HUDEP-2 (cell line): Measurements from ENCODE around the gene SASH3.

Experiments
- DNase-seq, 76 experiments: peaks; one replicate each; lab custom pipeline; 2025; ENCODE audit not compliant: unreplicated experiment in 76 of 76; lab: John Stamatoyannopoulos, UW

SASH3 gene

GRCh38 chrX:129781680-129782495 lies 2.1 kb downstream of the SASH3 start:
- DNase-seq, result no peak

GRCh38 chrX:129782706-129783105 lies 3.0 kb downstream of the SASH3 start:
- no peak for DNase-seq

GRCh38 chrX:129783291-129783713 lies 3.6 kb downstream of the SASH3 start:
- DNase-seq, result no peak

- DNase-seq, result no peak
These were observed 4.6 kb downstream of the SASH3 start for GRCh38 chrX:129784371-129784770.

GRCh38 chrX:129785160-129785947 lies 5.6 kb downstream of the SASH3 start:
- DNase-seq, result no peak

- peak in 1 of 76 experiments; percentile 0 for DNase-seq
These were observed 6.5 kb downstream of the SASH3 start for GRCh38 chrX:129786210-129786651.

GRCh38 chrX:129787336-129788055 lies 7.7 kb downstream of the SASH3 start:
- no peak for DNase-seq

GRCh38 chrX:129788527-129788926 lies 8.8 kb downstream of the SASH3 start:
- DNase-seq, result no peak

- no peak for DNase-seq
These were observed 10.4 kb downstream of the SASH3 start for GRCh38 chrX:129790146-129790545.

- DNase-seq, result no peak
These were observed 11.1 kb downstream of the SASH3 start for GRCh38 chrX:129790808-129791207.

GRCh38 chrX:129791336-129791735 lies 11.6 kb downstream of the SASH3 start:
- no peak for DNase-seq

- DNase-seq, result no peak
These were observed 12.3 kb downstream of the SASH3 start for GRCh38 chrX:129791961-129792570.

GRCh38 chrX:129792586-129793291 lies 13.0 kb downstream of the SASH3 start:
- DNase-seq, result no peak

- no peak for DNase-seq
These were observed 13.9 kb downstream of the SASH3 start for GRCh38 chrX:129793604-129794191.

GRCh38 chrX:129795584-129795983 lies 15.8 kb downstream of the SASH3 start:
- no peak for DNase-seq

GRCh38 chrX:129797251-129797906 lies 17.6 kb downstream of the SASH3 start:
- no peak for DNase-seq

GRCh38 chrX:129798456-129798855 lies 18.7 kb downstream of the SASH3 start:
- DNase-seq, result no peak

GRCh38 chrX:129798888-129799287 lies 19.1 kb downstream of the SASH3 start:
- no peak for DNase-seq

- DNase-seq, result no peak
These were observed 20.4 kb downstream of the SASH3 start for GRCh38 chrX:129800186-129800585.
